GM19372 (cell line): ENCODE measurements around the gene GALK1.
"Not testable (repeated sequence)": the region's sequence is repeated elsewhere in the genome, so short reads cannot be mapped to it uniquely, and the experiment has no call there.

Experiments used
- ATAC-seq: cut with Tn5 transposase; IDR thresholded peaks from one replicate; pipeline ENCODE4 v1.9.1; 2021; ENCODE audit warnings: mild to moderate bottlenecking, low read depth, moderate library complexity; ENCODE audit not compliant: unreplicated experiment

GALK1 gene

GRCh38 chr17:75767881-75768280, 2.9 kb upstream of the GALK1 start:
- no peak for ATAC-seq

- no peak for ATAC-seq
These were observed 989 bp upstream of the GALK1 start for GRCh38 chr17:75765981-75766380.

- ATAC-seq, result no peak
These were observed 628 bp downstream of the GALK1 start for GRCh38 chr17:75764417-75764710.

- ATAC-seq, result no peak
These were observed 1.2 kb downstream of the GALK1 start for GRCh38 chr17:75763613-75764416.

GRCh38 chr17:75763269-75763607, 1.8 kb downstream of the GALK1 start:
- no peak for ATAC-seq

GRCh38 chr17:75762513-75763268, 2.3 kb downstream of the GALK1 start:
- no peak for ATAC-seq

- ATAC-seq, result not testable (repeated sequence)
These were observed 4.9 kb downstream of the GALK1 start for GRCh38 chr17:75759978-75760640.

GRCh38 chr17:75759457-75759856, 5.5 kb downstream of the GALK1 start:
- ATAC-seq, result no peak

GRCh38 chr17:75758131-75758905, 6.7 kb downstream of the GALK1 start:
- no peak for ATAC-seq

GRCh38 chr17:75757086-75757681, 7.8 kb downstream of the GALK1 start:
- no peak for ATAC-seq

GRCh38 chr17:75756451-75757085, 8.4 kb downstream of the GALK1 start:
- no peak for ATAC-seq

- ATAC-seq, result no peak
These were observed 9.0 kb downstream of the GALK1 start for GRCh38 chr17:75755990-75756389.

GRCh38 chr17:75755205-75755901, 9.6 kb downstream of the GALK1 start:
- ATAC-seq, result no peak

- no peak for ATAC-seq
These were observed 10.4 kb downstream of the GALK1 start for GRCh38 chr17:75754378-75755204.

GRCh38 chr17:75753514-75754377, 11.2 kb downstream of the GALK1 start:
- ATAC-seq, result no peak

GRCh38 chr17:75752802-75753513, 12.0 kb downstream of the GALK1 start:
- ATAC-seq, result no peak

GRCh38 chr17:75752405-75752709, 12.6 kb downstream of the GALK1 start:
- no peak for ATAC-seq
